Activated naive CD8-positive, alpha-beta T cell treated with anti-CD3 and anti-CD28 coated beads for 36 hours (primary cell): ENCODE data around the gene IFT43. TPM values are rescaled to one million over a fixed set of nuclear protein-coding genes. Genes with fewer than 3 reads are reported as not detected.
"Not testable (repeated sequence)": the region's sequence is repeated elsewhere in the genome, so short reads cannot be mapped to it uniquely, and the experiment has no call there.

Experiments
- DNase-seq: peaks from one replicate; pipeline ENCODE4 v3.0.0; 2021
- H3K27ac Mint-ChIP-seq: one replicate; pipeline ENCODE4 v1.8.0; 2022; ENCODE audit warnings: mild to moderate bottlenecking, moderate library complexity, mixed read lengths
- H3K27me3 Mint-ChIP-seq: one replicate; pipeline ENCODE4 v1.8.0; 2022; ENCODE audit warnings: mild to moderate bottlenecking, mixed read lengths
- H3K36me3 Mint-ChIP-seq: one replicate; pipeline ENCODE4 v1.8.0; 2021; ENCODE audit warnings: mild to moderate bottlenecking, mixed read lengths
- H3K4me1 Mint-ChIP-seq: one replicate; pipeline ENCODE4 v1.8.0; 2021; ENCODE audit warnings: mixed read lengths
- H3K4me3 Mint-ChIP-seq: one replicate; pipeline ENCODE4 v1.8.0; 2022; ENCODE audit warnings: mild to moderate bottlenecking, moderate library complexity, mixed read lengths
- H3K9me3 Mint-ChIP-seq: one replicate; pipeline ENCODE4 v1.8.0; 2022; ENCODE audit warnings: mixed read lengths
- total RNA-seq, 2 experiments: library from RNA; stranded (reverse); gene quantifications; one replicate each; pipeline ENCODE4 v1.2.3, GENCODE V29; 2021

Gene IFT43
- total RNA-seq, 2 experiments from 2014 or later = 9.0 to 9.7 TPM

DNA sequence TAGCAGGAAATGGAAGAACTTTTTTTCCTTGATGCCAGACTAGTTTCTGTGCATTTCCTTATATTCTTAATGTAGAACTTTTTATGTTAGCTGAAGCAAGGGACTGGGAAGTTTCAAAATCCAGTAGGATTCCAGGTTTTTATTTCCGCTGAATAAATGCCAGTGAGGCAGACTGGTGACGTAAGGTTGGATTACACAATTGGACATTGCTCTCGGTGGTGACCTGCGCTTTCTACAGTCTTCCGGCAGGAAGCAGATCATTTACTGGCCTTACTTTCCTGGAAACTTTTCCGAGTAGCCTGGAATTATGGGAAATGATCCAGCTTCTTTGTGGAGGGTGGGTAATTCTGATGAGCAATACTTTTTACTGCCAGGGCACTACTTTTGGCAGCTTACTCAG is 3.6 kb downstream of the IFT43 start:
- no peak for DNase-seq
- Mint-ChIP-seq H3K36me3 (peaks cover under 1% of the 10 kb centered on the region), H3K27me3 (no peaks in the 10 kb centered on the region), H3K9me3 (no peaks in the 10 kb centered on the region), H3K4me1 (peaks cover 17% of the 10 kb centered on the region), H3K4me3 (no peak overlapping the region), H3K27ac (no peak overlapping the region)

DNA sequence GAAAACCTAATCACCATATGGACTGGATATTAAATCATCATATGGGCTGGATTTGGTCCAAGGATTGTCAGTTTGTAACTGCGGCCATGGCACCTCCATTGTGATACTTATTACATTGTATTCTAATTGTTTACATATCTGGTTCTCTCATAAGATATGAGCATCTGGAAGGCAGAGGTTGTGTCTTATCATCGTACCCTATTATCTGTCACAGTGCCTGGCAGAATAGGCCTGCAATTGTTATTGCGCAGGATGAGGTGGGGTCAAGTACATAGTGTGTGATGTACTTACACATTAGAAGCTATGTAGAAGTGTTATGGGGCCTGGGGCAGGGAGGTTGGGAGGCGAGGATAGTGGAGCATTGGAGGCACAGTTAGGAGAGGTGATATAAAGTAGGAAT is 4.7 kb downstream of the IFT43 start:
- no peak for DNase-seq
- Mint-ChIP-seq H3K36me3 (peaks cover 2% of the 10 kb centered on the region), H3K27me3 (no peaks in the 10 kb centered on the region), H3K4me3 (no peak overlapping the region), H3K27ac (no peak overlapping the region), H3K9me3 (no peaks in the 10 kb centered on the region), H3K4me1 (peaks cover 21% of the 10 kb centered on the region)

DNA sequence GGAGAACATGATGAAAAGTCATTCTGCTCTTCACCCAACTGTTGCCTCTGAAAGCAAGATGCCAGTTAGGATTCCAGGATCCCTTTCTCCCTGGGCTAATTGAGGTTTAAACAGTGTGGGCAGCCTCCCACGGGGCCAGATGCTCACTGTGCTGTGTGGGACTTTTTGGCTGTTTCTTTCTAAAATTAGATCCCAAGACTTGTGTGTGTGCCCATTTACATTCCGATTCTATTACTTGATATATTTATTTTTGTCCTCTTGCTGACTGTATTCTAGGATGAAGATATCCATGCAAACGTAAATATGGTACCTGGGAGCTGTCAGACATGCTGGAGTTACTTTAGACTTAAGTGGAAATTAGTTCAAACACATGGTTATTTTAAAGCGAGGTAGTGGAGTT is 6.2 kb downstream of the IFT43 start:
- Mint-ChIP-seq H3K9me3 (no peaks in the 10 kb centered on the region), H3K36me3 (peaks cover 6% of the 10 kb centered on the region), H3K4me3 (no peak overlapping the region), H3K27me3 (no peaks in the 10 kb centered on the region), H3K27ac (no peak overlapping the region), H3K4me1 (peaks cover 11% of the 10 kb centered on the region)
- DNase-seq = no peak

DNA sequence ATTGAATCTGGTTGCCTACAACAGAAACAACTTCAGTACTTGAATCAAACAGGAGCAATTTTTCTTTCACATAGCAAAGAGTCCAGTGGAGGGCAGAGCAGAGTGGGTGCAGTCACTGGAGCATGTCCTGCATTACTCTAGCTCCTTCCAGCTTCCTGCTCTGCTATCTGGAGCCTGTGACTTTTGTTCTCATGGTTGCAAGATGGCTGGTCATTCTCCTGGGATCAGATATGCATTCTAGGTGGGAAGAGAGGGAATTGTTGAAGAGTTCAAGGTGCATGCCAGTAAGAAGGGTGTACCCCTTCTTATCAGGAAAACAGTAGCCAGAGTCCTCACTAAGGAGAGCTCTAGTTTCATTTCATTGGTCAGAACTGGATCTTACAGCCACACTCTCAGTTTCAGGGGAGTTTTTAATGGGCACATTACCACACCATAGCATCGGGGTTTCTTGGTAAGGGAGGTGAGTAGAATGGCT is 8.0 kb downstream of the IFT43 start:
- H3K36me3 Mint-ChIP-seq = peaks cover 10% of the 10 kb centered on the region
- H3K4me3 Mint-ChIP-seq = no peak overlapping the region
- no peak for DNase-seq
- no peaks in the 10 kb centered on the region for H3K27me3 Mint-ChIP-seq
- H3K27ac Mint-ChIP-seq = no peak overlapping the region
- no peaks in the 10 kb centered on the region for H3K9me3 Mint-ChIP-seq
- H3K4me1 Mint-ChIP-seq = peaks cover 8% of the 10 kb centered on the region

DNA sequence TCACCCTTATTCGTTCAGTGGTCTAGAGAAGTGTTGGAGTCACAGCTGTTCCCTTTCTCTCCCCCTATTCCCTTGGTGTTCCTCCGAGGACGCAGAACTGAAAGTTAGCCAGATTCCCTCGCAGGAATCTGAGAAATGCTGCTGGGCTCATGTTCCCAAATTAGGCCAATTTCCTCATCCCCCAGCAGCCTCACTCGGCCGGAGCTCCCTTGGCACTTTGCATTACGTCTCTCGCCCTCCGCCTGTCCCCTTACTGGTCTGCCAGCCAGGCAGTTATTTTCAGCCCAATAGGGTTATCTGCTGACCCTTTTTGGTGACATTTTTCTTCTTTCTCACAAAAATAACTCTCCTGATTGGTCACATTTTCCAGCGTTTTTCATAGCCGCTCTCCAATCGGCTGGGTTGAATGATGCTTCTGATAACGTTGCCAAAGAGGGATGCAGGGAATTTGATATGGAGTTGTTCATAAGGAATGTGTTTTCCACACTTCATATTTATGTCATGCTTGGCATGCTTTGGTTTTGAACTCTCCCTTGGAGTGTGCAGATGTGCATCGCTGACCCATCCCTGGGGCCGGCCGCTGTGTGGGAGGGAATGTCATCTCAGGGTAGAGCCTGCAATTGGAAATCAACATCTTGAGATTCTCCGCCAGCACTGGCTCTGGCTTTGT is 9.9 kb downstream of the IFT43 start:
- Mint-ChIP-seq H3K36me3 (peaks cover 10% of the 10 kb centered on the region), H3K27me3 (no peaks in the 10 kb centered on the region), H3K4me3 (no peak overlapping the region), H3K27ac (no peak overlapping the region), H3K9me3 (no peaks in the 10 kb centered on the region), H3K4me1 (peaks cover 8% of the 10 kb centered on the region)
- DNase-seq = no peak

DNA sequence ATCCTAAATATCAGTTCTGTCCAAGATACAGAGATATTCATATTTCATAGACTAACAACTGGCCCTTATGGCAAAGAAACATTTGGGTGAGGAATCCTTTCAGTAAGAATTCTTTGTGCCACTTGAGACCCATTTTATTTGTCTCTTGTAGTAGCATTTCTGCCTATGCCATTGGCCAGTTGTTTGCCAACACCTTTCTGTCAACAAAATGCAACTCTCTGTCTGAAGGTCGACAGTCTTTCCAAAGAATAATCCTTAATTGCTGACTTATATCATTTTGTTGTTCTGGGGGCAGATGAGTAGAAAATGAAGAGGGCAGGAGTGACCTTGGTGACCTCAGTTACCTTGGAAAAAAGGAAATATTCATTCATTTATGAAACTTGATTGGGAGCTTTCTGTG is 10.9 kb downstream of the IFT43 start:
- Mint-ChIP-seq H3K9me3 (no peaks in the 10 kb centered on the region), H3K27me3 (no peaks in the 10 kb centered on the region), H3K36me3 (peaks cover 16% of the 10 kb centered on the region), H3K4me1 (peaks cover 8% of the 10 kb centered on the region), H3K27ac (no peak overlapping the region), H3K4me3 (no peak overlapping the region)
- no peak for DNase-seq

DNA sequence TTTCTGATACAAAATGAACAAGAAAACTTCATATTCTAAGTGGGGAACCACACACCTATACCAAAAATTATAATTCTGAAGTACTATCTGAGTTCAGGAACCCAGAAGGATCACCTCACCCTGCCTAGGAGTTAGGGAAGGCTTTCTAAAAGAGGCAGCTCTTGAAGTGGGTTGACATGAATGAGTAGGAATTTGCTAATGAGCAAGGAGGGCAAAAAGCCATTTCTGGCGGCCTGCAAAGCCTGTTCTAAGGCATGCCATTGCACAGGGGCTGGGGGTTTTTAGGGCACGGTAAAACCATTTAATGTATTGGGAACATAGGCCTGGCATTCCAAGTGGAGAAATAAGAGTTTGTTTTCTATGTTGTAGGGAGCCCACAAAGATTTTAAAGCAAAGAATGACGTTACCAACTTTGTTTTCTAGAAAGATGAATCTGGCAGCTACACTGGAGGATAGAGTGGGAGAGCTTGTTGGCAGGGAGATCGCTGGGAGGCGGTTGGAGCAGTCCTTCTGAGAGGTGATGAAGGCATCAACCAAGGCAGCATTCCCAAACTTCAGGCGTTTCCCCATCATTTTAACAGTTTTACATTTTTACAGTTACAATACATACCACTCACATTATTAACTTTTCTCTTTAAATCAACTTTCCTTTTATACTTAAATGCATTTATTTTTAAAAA is 14.1 kb downstream of the IFT43 start:
- H3K36me3 Mint-ChIP-seq = peaks cover 32% of the 10 kb centered on the region
- H3K9me3 Mint-ChIP-seq = peaks cover 4% of the 10 kb centered on the region
- H3K27me3 Mint-ChIP-seq = no peaks in the 10 kb centered on the region
- no peak overlapping the region for H3K27ac Mint-ChIP-seq
- no peak for DNase-seq
- H3K4me1 Mint-ChIP-seq = no peaks in the 10 kb centered on the region
- no peak overlapping the region for H3K4me3 Mint-ChIP-seq

DNA sequence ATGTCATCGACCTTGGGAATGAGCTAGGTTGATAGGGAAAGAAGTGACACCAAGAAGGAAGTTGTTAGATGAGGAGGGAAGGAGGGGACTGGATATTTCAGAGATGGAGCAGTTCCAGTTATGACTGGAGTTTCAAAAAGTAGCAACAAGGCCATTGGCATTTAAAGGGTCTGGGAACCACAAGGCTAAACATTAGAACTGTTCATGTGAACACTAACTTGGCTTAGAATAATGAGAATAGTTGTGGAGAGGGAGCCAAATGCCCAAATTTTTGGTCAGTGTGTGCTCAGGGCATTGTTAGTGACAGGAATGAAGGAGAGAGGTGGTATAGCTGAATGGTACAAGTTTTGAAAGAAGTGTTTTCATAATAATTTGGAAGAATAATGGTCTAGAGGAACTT is 16.8 kb downstream of the IFT43 start:
- H3K36me3 Mint-ChIP-seq = peaks cover 45% of the 10 kb centered on the region

DNA sequence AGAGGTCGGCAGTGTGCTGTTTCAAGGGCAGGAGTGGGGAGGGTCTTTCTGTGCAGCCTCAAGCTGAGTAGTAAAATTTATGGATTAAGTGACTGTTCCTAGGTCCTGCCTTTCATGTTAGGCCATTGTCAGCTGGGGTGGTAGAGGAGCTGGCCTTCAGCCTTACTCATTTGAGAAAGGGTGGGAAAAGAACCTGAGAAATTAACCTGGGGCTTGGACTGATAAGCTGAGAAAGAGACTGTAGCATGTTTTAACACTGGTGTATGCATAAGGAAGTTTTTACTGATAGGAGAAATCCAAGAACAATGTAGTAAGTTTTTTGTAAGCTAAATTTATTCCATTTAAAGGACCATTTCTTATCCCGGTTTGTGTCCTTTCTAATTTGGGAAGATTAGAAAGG is 20.7 kb downstream of the IFT43 start:
- H3K9me3 Mint-ChIP-seq = peaks cover 6% of the 10 kb centered on the region

More for the DNA sequence above, 16.8 kb downstream of the IFT43 start:
- no peak for DNase-seq
- Mint-ChIP-seq H3K9me3 (peaks cover 6% of the 10 kb centered on the region), H3K4me3 (no peak overlapping the region), H3K27ac (no peak overlapping the region), H3K4me1 (no peaks in the 10 kb centered on the region), H3K27me3 (no peaks in the 10 kb centered on the region)

DNA sequence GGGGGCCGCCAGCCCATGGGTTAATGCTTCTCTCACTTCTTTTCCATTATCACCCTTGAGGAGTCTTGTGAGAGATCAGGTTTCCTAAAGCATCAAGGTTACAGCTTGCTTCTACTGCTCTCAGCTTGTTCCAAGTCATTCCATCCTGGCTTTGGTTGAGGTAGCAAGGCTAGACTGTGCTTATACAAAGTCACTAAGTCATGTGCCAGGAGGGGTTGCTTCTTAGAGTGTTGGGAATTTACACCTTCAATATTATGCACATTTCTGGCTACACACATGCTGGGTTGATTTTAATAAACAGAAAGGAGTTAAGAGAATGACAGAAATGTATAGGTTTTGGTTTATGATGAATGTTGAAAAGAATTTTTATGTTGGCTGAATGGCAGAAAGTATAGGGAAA is 21.8 kb downstream of the IFT43 start:
- H3K4me3 Mint-ChIP-seq = no peak overlapping the region
- no peak for DNase-seq
- H3K9me3 Mint-ChIP-seq = peaks cover 6% of the 10 kb centered on the region
- peaks cover 39% of the 10 kb centered on the region for H3K36me3 Mint-ChIP-seq
- H3K27me3 Mint-ChIP-seq = no peaks in the 10 kb centered on the region
- no peaks in the 10 kb centered on the region for H3K4me1 Mint-ChIP-seq
- H3K27ac Mint-ChIP-seq = no peak overlapping the region

More for the DNA sequence above, 20.7 kb downstream of the IFT43 start:
- H3K4me3 Mint-ChIP-seq = no peak overlapping the region
- H3K27me3 Mint-ChIP-seq = no peaks in the 10 kb centered on the region
- no peaks in the 10 kb centered on the region for H3K4me1 Mint-ChIP-seq
- DNase-seq = no peak
- H3K36me3 Mint-ChIP-seq = peaks cover 43% of the 10 kb centered on the region
- H3K27ac Mint-ChIP-seq = no peak overlapping the region

DNA sequence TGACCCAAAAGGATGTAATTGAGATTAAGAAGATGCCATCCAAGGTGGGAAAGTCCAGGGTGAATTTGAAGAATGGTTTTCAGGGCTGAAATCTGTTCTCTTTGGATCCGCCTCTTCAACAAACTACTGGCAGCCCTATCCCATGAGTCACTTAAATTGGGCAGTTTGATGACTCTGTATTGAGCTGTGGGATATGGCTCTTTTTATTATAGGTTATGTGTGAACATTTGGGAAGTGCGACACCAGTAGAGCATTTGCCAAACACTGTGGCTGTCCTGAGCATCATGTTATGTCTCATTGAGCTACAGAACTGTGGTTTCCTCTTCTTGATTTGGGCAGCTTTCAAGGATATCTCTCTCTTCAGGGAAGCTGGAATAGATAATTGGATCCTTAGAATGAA is 22.3 kb downstream of the IFT43 start:
- DNase-seq = no peak
- H3K9me3 Mint-ChIP-seq = peaks cover 6% of the 10 kb centered on the region
- H3K27ac Mint-ChIP-seq = no peak overlapping the region
- H3K27me3 Mint-ChIP-seq = no peaks in the 10 kb centered on the region
- H3K36me3 Mint-ChIP-seq = peaks cover 38% of the 10 kb centered on the region
- H3K4me1 Mint-ChIP-seq = no peaks in the 10 kb centered on the region
- H3K4me3 Mint-ChIP-seq = no peak overlapping the region

DNA sequence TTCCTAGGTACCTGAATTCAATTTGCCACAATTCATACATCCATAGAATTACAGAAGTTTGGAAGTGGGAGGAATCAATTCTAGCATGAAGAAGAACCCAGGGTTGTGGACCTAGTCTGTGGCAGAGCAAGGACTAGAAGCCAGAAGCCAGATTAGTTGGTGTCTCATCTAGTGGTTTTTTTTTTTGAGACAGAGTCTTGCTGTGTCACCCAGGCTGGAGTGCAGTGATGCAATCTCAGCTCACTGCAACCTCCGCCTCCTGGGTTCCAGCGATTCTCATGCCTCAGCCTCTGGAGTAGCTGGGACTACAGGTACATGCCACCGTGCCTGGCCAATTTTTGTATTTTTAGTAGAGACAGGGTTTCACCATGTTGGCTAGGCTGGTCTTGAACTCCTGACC is 24.1 kb downstream of the IFT43 start:
- H3K4me1 Mint-ChIP-seq, H3K4me3 Mint-ChIP-seq, DNase-seq, H3K9me3 Mint-ChIP-seq, H3K27ac Mint-ChIP-seq, H3K27me3 Mint-ChIP-seq: not testable (repeated sequence)
- H3K36me3 Mint-ChIP-seq = peaks cover 40% of the 10 kb centered on the region

DNA sequence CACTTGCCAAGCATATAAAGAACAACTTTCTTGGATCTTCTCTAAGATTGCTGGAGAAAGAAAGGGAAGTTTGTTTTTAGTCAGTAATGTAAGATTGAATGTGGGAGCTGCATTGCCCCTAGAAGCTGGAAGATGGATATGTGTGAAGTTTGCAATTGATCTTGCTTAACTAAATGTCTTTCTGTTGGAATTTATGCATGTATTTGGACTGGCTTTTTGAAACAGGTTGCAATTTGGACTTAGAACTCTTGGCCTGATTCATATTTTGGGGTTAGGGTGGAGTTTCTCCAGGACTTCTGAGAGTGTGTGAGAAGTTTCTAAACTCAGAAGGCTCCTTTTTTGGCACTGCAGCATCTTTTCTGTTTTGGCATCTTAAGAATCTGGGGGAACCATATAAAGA is 26.4 kb downstream of the IFT43 start:
- Mint-ChIP-seq H3K4me3 (no peak overlapping the region), H3K9me3 (no peaks in the 10 kb centered on the region), H3K27me3 (no peaks in the 10 kb centered on the region), H3K36me3 (peaks cover 39% of the 10 kb centered on the region), H3K4me1 (no peaks in the 10 kb centered on the region), H3K27ac (no peak overlapping the region)
- no peak for DNase-seq

DNA sequence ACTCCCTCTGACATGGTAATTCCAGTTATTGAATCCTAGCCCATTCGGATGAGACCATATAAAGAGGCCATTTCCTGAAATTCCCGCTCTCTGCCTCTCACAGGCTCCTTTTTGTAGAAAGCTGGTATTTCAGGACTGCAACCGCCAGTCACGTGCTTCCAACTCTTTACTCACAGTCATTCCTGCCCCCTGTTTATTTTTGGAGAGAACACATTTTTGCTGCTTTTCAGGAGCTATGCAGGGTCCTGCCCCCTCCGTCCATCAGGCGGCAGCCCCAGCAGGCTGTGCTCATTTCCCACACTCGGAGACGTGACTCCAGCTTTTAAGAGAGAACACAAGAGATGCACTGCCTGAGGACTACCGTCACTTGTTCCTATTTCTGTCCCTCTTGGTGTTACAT is 26.8 kb downstream of the IFT43 start:
- H3K36me3 Mint-ChIP-seq = peaks cover 41% of the 10 kb centered on the region
- no peaks in the 10 kb centered on the region for H3K4me1 Mint-ChIP-seq
- peaks cover 2% of the 10 kb centered on the region for H3K9me3 Mint-ChIP-seq
- no peaks in the 10 kb centered on the region for H3K27me3 Mint-ChIP-seq
- H3K4me3 Mint-ChIP-seq = no peak overlapping the region
- no peak overlapping the region for H3K27ac Mint-ChIP-seq
- no peak for DNase-seq

DNA sequence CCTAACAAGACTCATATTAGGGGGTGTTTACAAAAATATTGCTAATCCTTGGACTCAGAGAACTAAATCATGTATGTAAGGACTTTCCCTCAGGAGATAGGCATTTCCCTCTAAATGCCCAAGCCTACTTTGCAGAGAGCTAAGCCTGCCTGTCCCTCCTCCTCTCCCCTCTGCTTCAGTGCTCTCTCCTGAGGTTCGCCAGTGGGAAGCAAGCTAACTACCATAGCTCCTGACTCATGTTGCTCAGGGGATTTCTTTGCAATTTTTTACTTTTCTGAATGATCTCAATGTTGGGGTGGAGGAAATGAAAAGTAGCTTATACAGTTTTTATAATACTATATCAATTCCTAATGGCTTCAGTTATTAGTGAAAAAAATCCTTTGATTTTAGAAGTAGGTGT is 29.6 kb downstream of the IFT43 start:
- no peak for DNase-seq
- Mint-ChIP-seq H3K9me3 (peaks cover 14% of the 10 kb centered on the region), H3K4me1 (no peaks in the 10 kb centered on the region), H3K27me3 (no peaks in the 10 kb centered on the region), H3K4me3 (no peak overlapping the region), H3K27ac (no peak overlapping the region), H3K36me3 (peaks cover 66% of the 10 kb centered on the region)

DNA sequence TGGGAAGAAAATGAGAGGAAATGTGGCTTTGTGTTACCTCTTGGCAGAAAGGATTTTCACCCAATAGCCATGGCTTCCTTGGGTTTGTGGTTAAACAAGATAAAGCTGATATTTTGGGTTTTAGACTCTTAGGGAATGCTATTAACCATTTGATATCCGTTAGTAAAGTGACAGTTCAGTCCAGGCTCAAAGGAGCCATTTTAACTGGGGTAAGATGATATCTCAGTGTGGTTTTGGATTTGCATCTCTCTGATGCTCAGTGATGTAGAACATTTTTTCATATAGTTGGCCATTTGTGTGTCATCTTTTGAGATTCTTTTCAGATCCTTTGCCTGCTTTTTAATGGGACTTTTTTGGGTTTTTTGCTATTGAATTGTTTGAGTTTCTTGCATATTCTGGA is 30.1 kb downstream of the IFT43 start:
- H3K4me3 Mint-ChIP-seq = no peak overlapping the region
- no peak for DNase-seq
- H3K4me1 Mint-ChIP-seq = no peaks in the 10 kb centered on the region
- no peaks in the 10 kb centered on the region for H3K27me3 Mint-ChIP-seq
- H3K9me3 Mint-ChIP-seq = peaks cover 17% of the 10 kb centered on the region
- H3K27ac Mint-ChIP-seq = no peak overlapping the region
- peaks cover 71% of the 10 kb centered on the region for H3K36me3 Mint-ChIP-seq
